ENCODE measurements around the gene EXOSC9. TPM values are rescaled to one million over a fixed set of nuclear protein-coding genes. Genes with fewer than 3 reads are reported as not detected.
"Not testable (repeated sequence)": the region's sequence is repeated elsewhere in the genome, so short reads cannot be mapped to it uniquely, and the experiment has no call there.

EXOSC9 gene
- 10.6 TPM for total RNA-seq

DNA sequence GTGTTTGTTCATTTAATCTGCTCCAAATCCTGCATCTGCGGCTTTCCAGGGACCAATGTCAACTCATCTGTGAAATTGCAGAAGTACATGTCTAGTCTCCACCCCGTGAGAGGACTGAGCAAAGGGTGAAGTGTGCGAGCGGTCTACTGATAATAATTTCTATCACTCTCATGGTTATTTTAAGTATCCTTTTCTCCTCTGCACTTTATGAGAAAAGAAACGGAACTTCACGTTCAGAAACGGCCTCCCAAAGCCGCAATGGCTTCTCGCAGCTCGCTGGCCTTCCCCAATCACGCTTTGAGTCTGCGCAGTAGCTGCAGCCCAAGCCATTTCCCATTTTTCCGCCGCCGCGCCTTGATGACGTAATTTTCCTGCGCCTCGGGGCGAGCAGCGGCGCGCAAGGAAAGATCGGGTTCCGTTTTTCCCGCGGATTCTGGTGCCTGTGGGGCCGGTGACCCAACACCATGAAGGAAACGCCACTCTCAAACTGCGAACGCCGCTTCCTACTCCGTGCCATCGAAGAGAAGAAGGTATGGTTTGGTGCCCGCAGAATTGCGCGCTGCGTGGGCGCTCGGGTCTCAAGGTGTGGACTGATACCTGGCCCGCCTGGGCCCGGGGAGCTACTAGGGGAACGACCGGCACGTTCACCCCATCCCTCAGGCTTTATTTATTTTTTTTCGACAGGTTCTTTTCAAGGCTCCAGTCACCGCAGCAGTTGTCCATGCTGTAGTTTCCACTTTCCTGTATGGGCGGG lies at the start of gene EXOSC9:
Gene EXOSC9, plus strand, starts transcription at position 363 of the 754 bp plus-strand sequence. Its CDS starts 102 bp downstream, at position 465.
- Histone ChIP-seq H3K27me3 (no peaks in the 10 kb centered on the region), H3K4me1 (peaks cover 12% of the 10 kb centered on the region), H3K36me3 (peaks cover 0 to 21% of the 10 kb centered on the region in 2 donors), H3K27ac (peak within 1 kb of the TSS; percentile 87), H3K9me3 (no peaks in the 10 kb centered on the region), H3K4me3 (peak within 1 kb of the TSS; percentile 58 to 93)
- intact Hi-C loops (cut with DNase I), result loop anchor here (10.0 kb wide), 1 partner anchor 86 kb away; no protein-coding TSS in a partner anchor
- peak in 1 of 2 donors; percentile 91 for DNase-seq (ENCODE audit: extremely low spot score in 2 of 2)
- TF ChIP-seq, protein P1, sequence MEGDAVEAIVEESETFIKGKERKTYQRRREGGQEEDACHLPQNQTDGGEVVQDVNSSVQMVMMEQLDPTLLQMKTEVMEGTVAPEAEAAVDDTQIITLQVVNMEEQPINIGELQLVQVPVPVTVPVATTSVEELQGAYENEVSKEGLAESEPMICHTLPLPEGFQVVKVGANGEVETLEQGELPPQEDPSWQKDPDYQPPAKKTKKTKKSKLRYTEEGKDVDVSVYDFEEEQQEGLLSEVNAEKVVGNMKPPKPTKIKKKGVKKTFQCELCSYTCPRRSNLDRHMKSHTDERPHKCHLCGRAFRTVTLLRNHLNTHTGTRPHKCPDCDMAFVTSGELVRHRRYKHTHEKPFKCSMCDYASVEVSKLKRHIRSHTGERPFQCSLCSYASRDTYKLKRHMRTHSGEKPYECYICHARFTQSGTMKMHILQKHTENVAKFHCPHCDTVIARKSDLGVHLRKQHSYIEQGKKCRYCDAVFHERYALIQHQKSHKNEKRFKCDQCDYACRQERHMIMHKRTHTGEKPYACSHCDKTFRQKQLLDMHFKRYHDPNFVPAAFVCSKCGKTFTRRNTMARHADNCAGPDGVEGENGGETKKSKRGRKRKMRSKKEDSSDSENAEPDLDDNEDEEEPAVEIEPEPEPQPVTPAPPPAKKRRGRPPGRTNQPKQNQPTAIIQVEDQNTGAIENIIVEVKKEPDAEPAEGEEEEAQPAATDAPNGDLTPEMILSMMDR (IDR thresholded peaks at IDR 0.05), result no peak
- TF ChIP-seq POLR2AphosphoS5 (IDR thresholded peaks at IDR 0.05; ENCODE audit: insufficient read depth in 1 of 2, low read depth in 1 of 2), result peak; percentile 94 to 99
- peak in 1 of 2 donors; percentile 51 for TF ChIP-seq POLR2A (IDR thresholded peaks at IDR 0.05)

- DNase-seq (ENCODE audit: extremely low spot score in 2 of 2); intact Hi-C loops (cut with DNase I); H3K9me3 ChIP-seq; H3K4me1 ChIP-seq; H3K27me3 ChIP-seq; H3K36me3 ChIP-seq; H3K27ac ChIP-seq; H3K4me3 ChIP-seq: not testable (repeated sequence)
Measured at GRCh38 chr4:121752142-121752541, 49.0 kb upstream of the EXOSC9 start.

- H3K9me3 ChIP-seq, result no peaks in the 10 kb centered on the region
- H3K27ac ChIP-seq, result no peak overlapping the region
- intact Hi-C loops (cut with DNase I), result no loop called here
- H3K36me3 ChIP-seq, result no peaks in the 10 kb centered on the region
- H3K4me3 ChIP-seq, result no peak overlapping the region
- DNase-seq (ENCODE audit: extremely low spot score in 2 of 2), result no peak
- no peaks in the 10 kb centered on the region for H3K27me3 ChIP-seq
- no peak for TF ChIP-seq POLR2AphosphoS5 (IDR thresholded peaks at IDR 0.05; ENCODE audit: insufficient read depth in 1 of 2, low read depth in 1 of 2)
- TF ChIP-seq, protein P1 (IDR thresholded peaks at IDR 0.05), result no peak
- no peak for TF ChIP-seq POLR2A (IDR thresholded peaks at IDR 0.05)
- H3K4me1 ChIP-seq, result no peaks in the 10 kb centered on the region
Measured at GRCh38 chr4:121758925-121759568, 42.1 kb upstream of the EXOSC9 start.

DNA sequence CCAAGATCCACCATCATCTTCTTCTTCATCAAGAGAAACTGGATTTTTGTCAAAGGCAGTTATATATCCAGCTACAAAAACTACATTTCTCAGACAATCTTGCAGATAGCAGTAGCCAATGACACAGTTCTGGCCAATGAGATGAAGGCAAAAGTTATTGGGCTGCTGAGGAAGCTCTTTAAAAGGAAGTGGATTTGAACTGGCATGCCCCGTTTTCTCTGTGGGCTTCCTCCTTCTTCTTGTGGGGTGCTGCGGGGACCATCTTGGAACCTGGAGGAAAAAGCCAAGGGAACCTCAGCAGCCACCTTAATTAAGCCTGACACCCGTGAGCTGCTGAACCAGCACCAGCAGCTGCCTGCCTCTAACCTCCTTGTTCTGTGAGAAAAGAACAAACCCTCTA lies 40.9 kb upstream of the EXOSC9 start:
- no peak for TF ChIP-seq POLR2A (IDR thresholded peaks at IDR 0.05)
- no peak for TF ChIP-seq POLR2AphosphoS5 (IDR thresholded peaks at IDR 0.05; ENCODE audit: insufficient read depth in 1 of 2, low read depth in 1 of 2)
- TF ChIP-seq, protein P1 (IDR thresholded peaks at IDR 0.05), result no peak
- intact Hi-C loops (cut with DNase I), result no loop called here
- Histone ChIP-seq H3K36me3 (no peaks in the 10 kb centered on the region), H3K4me3 (no peak overlapping the region), H3K9me3 (no peaks in the 10 kb centered on the region), H3K27me3 (no peaks in the 10 kb centered on the region), H3K27ac (no peak overlapping the region), H3K4me1 (peaks cover 11% of the 10 kb centered on the region)
- no peak for DNase-seq (ENCODE audit: extremely low spot score in 2 of 2)

DNA sequence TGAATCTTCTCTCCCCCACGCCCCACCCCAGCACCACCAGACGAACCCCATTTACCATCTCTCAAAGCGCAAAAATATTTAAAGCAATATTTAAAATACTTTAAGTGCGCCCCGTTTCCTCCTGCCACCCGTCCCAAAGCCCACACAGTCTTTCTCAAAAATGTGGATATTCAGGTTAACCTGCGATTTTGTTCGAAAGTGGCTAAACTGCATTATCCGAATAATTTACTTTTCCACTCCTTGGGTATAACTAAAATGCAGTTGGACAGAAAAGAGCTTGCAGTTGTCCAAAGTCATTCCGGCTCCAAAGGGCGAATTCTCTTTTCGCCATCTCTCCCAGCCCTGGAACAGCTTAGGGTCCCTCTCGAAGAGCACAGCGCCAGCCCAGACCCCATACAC lies 36.8 kb upstream of the EXOSC9 start:
- DNase-seq (ENCODE audit: extremely low spot score in 2 of 2), result no peak
- intact Hi-C loops (cut with DNase I), result no loop called here
- Histone ChIP-seq H3K27me3 (no peaks in the 10 kb centered on the region), H3K9me3 (no peaks in the 10 kb centered on the region), H3K4me3 (peak overlapping the region in 1 of 2 donors; percentile 23), H3K27ac (no peak overlapping the region), H3K4me1 (peaks cover 13% of the 10 kb centered on the region), H3K36me3 (no peaks in the 10 kb centered on the region)
- TF ChIP-seq POLR2A (IDR thresholded peaks at IDR 0.05), result no peak
- TF ChIP-seq, protein P1 (IDR thresholded peaks at IDR 0.05), result no peak
- no peak for TF ChIP-seq POLR2AphosphoS5 (IDR thresholded peaks at IDR 0.05; ENCODE audit: insufficient read depth in 1 of 2, low read depth in 1 of 2)
